T follicular helper cell (primary cell): ENCODE data around the gene ATG2A.

Source experiments
- DNase-seq: peaks from one replicate; pipeline ENCODE4 v3.0.0-alpha.2; 2020; ENCODE audit warnings: low read depth
- total RNA-seq, 2 experiments: gene quantifications; one replicate each; lab custom pipeline; 2026; lab: John Stamatoyannopoulos, UW

ATG2A gene
- 53.5 to 119 reads per million in 2 experiments for total RNA-seq

- DNase-seq: peak; percentile 98
These were observed at the start of gene ATG2A for GRCh38 chr11:64916775-64917662. Gene ATG2A, minus strand, starts transcription at chr11:64917209. Its CDS starts 74 bp downstream, at chr11:64917135.

- no peak for DNase-seq
These were observed 46.1 kb upstream of the ATG2A start for GRCh38 chr11:64963072-64963631.

- no peak for DNase-seq
These were observed 43.7 kb upstream of the ATG2A start for GRCh38 chr11:64960719-64961118.

GRCh38 chr11:64959498-64959897, 42.5 kb upstream of the ATG2A start:
- DNase-seq: no peak

- no peak for DNase-seq
These were observed 37.2 kb upstream of the ATG2A start for GRCh38 chr11:64954201-64954600.

- no peak for DNase-seq
These were observed 34.5 kb upstream of the ATG2A start for GRCh38 chr11:64951529-64951928.

GRCh38 chr11:64947208-64947814, 30.3 kb upstream of the ATG2A start:
- no peak for DNase-seq

- no peak for DNase-seq
These were observed 19.5 kb upstream of the ATG2A start for GRCh38 chr11:64936539-64936938.

GRCh38 chr11:64935359-64936081, 18.5 kb upstream of the ATG2A start, which contains the start of gene GPHA2:
Gene GPHA2, minus strand, starts transcription at chr11:64935893. Its CDS starts 433 bp downstream, at chr11:64935460.
- DNase-seq: no peak

GRCh38 chr11:64934682-64935358, 17.8 kb upstream of the ATG2A start:
- no peak for DNase-seq

GRCh38 chr11:64933935-64934681, 17.1 kb upstream of the ATG2A start:
- DNase-seq: no peak

GRCh38 chr11:64933213-64933934, 16.4 kb upstream of the ATG2A start:
- DNase-seq: no peak

- DNase-seq: no peak
These were observed 15.3 kb upstream of the ATG2A start for GRCh38 chr11:64932324-64932723.

- DNase-seq: no peak
These were observed 14.3 kb upstream of the ATG2A start for GRCh38 chr11:64931290-64931689.

GRCh38 chr11:64930340-64930739, 13.3 kb upstream of the ATG2A start:
- no peak for DNase-seq

- DNase-seq: no peak
These were observed 12.6 kb upstream of the ATG2A start for GRCh38 chr11:64929625-64930024.

GRCh38 chr11:64928957-64929356, 11.9 kb upstream of the ATG2A start:
- no peak for DNase-seq

GRCh38 chr11:64926689-64927088, 9.7 kb upstream of the ATG2A start:
- DNase-seq: no peak

- no peak for DNase-seq
These were observed 8.8 kb upstream of the ATG2A start for GRCh38 chr11:64925536-64926436.
